ENCODE results near the gene PMEPA1.

DNA sequence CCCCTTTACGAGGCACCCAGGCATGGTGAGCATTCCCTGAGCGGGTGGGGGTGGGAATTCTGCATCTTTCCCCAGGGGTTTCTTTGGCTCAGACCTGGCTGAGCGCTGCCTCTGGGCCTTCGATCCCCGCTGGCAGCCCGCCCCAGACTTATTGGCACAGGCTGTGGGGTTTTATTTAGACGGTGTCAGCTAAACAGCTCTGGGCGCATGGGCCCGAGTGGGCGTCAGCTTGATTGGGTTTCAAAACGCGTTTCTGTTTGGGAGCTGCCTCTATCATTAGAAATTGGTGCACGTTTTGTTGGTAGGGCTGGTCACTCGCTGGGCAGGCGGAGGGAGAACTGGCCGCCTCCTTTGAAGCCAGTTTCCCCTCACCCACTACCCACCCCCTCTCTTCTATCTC, 21.0 kb downstream of the PMEPA1 start:
- TF ChIP-seq, protein P1, sequence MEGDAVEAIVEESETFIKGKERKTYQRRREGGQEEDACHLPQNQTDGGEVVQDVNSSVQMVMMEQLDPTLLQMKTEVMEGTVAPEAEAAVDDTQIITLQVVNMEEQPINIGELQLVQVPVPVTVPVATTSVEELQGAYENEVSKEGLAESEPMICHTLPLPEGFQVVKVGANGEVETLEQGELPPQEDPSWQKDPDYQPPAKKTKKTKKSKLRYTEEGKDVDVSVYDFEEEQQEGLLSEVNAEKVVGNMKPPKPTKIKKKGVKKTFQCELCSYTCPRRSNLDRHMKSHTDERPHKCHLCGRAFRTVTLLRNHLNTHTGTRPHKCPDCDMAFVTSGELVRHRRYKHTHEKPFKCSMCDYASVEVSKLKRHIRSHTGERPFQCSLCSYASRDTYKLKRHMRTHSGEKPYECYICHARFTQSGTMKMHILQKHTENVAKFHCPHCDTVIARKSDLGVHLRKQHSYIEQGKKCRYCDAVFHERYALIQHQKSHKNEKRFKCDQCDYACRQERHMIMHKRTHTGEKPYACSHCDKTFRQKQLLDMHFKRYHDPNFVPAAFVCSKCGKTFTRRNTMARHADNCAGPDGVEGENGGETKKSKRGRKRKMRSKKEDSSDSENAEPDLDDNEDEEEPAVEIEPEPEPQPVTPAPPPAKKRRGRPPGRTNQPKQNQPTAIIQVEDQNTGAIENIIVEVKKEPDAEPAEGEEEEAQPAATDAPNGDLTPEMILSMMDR (IDR thresholded peaks at IDR 0.05 in 8 of 11, conservative IDR thresholded peaks at IDR 0.05 in 3 of 11) = no peak
- no peak for TF ChIP-seq POLR2A (IDR thresholded peaks at IDR 0.05)
